Heart left ventricle (tissue), 16 donors: Measurements from ENCODE around the gene SORBS2. TPM values are rescaled to one million over a fixed set of nuclear protein-coding genes. Genes with fewer than 3 reads are reported as not detected.

Experiments used
- ATAC-seq, 4 donors: fragments of 200-7000 bp; cut with Tn5 transposase; one replicate each; pipeline ENCODE4 v1.9.1; 2020 to 2022; ENCODE audit warnings: moderate library complexity in 4 of 4, mild to moderate bottlenecking in 3 of 4, moderate number of reproducible peaks in 1 of 4
- DNase-seq, 5 donors: peaks; one replicate each; pipeline ENCODE4 v3.0.0-alpha.2; 2020
- H3K27ac ChIP-seq, 12 donors: fragments of 200-600 bp; sonication (generic) in 4 of 12; one replicate each; pipeline versions ENCODE4 v1.5.0 to v1.8.0; 2016 to 2022; ENCODE audit warnings: mild to moderate bottlenecking in 2 of 12
- H3K27me3 ChIP-seq, 9 donors: fragments of 200-600 bp; sonication (generic) in 2 of 9; one replicate each; pipeline versions ENCODE4 v1.5.1 to v1.8.0; 2016 to 2022; ENCODE audit warnings: mild to moderate bottlenecking in 3 of 9
- H3K36me3 ChIP-seq, 9 donors: fragments of 200-600 bp; sonication (generic) in 2 of 9; one replicate each; pipeline versions ENCODE4 v1.5.0 to v1.8.0; 2018 to 2022; ENCODE audit warnings: mild to moderate bottlenecking in 2 of 9
- H3K4me1 ChIP-seq, 12 donors: fragments of 200-600 bp; sonication (generic) in 4 of 12; one replicate each; pipeline versions ENCODE4 v1.5.0 to v1.8.0; 2016 to 2022; ENCODE audit warnings: mild to moderate bottlenecking in 3 of 12
- H3K4me3 ChIP-seq, 12 donors: fragments of 200-600 bp; sonication (generic) in 4 of 12; one replicate each; pipeline versions ENCODE4 v1.5.0 to v1.8.0; 2017 to 2022; ENCODE audit warnings: mild to moderate bottlenecking in 9 of 12, moderate library complexity in 4 of 12
- H3K9me3 ChIP-seq, 12 donors: fragments of 200-600 bp; sonication (generic) in 4 of 12; one replicate each; pipeline versions ENCODE4 v1.5.0 to v1.8.0; 2016 to 2022; ENCODE audit warnings: mild to moderate bottlenecking in 1 of 12
- CTCF ChIP-seq, 12 donors: fragments of 200-600 bp; sonication (generic) in 4 of 12; IDR thresholded peaks; one replicate each; pipeline versions ENCODE4 v1.5.0 to v1.8.0; 2018 to 2022; ENCODE audit warnings: antibody characterized with exemption in 12 of 12, mild to moderate bottlenecking in 5 of 12
- POLR2A ChIP-seq, 2 donors: fragments of 450-650 bp; IDR thresholded peaks; one replicate each; pipeline ENCODE4 v1.6.1; 2017; ENCODE audit warnings: antibody characterized with exemption in 2 of 2, mild to moderate bottlenecking in 2 of 2, moderate library complexity in 2 of 2
- WGBS, 4 donors: extraction: QIAGEN DNeasy Blood & Tissue Kit in 2 of 4; methylation state at CpG; one replicate each; pipeline versions ENCODE4 v1.1.5 to v1.1.7; 2013 to 2018; 5-methylcytosine and 5-hydroxymethylcytosine counted together
- intact Hi-C, 10 donors: fragments of 100-400 bp; cut with DNase I; formaldehyde crosslinking; loops; one replicate each; pipeline versions ENCODE4 v1.11.1 to v1.14.2; 2022
- polyA plus RNA-seq, 2 donors: library from polyadenylated mRNA; stranded (reverse); fragments of 200-250 nt; gene quantifications; one replicate each; pipeline ENCODE4 v1.2.3, GENCODE V29; 2013
- total RNA-seq, 9 donors: library from RNA; depleted of rRNA in 2 of 9; stranded (reverse); fragments of >200 nt in 2 of 9; fragmentation: NEBNext Ultra II Directional in 3 of 9; extraction: Animal tissue kit (Norgen Biotek cat#: 25700) in 3 of 9; gene quantifications; one replicate each; pipeline versions ENCODE4 v1.1.0 to v1.2.4, GENCODE V29; 2016 to 2023
- donor health status: ischemic (EF 13 %, LVEDD 7.1; RV severe dilation, severe dysfunction).
- donor health status: healthy with polysubstance abuse.
- donor health status: DM: no; HTN: yes; CAD: no.
- donor health status: DM: no; HTN: no; CAD: no.
- donor health status: ischemic (EF 25% LVEDD 6.9; RV normal size, moderate dysfunction).
- donor health status: ischemic (EF 25% LVEDD 5.7; RV mildly dilated, moderate dysfunction).
- donor health status: healthy.
- donor health status: DM: yes; HTN: yes; CAD: no.
- donor health status: ischemic (EF 35%, LVEDD 5.7; RV mildly dilated, moderate dysfunction).
- donor health status: nonischemic (EF 11% LVEDD 7.7; RV severe dilation, severe dysfunction).
- donor health status: DM: yes; HTN: yes; CAD: no.
- donor health status: PGD.
- donor health status: ischemic (EF 29% LVEDD 5.4; RV normal size, mild dysfunction).
- donor health status: nonischemic (EF 23%, LVEDD 6.1; RV moderate dilation, normal function).

Gene SORBS2
- total and polyA plus RNA-seq, 11 donors = 254 to 2,158 (median 1,369) TPM

GRCh38 chr4:185570727-185571126 lies 241.3 kb downstream of the SORBS2 start:
- WGBS, 4 donors = 91 to 97% (median 95%) methylated on average over 3 of the region's 3 CpGs
- Histone ChIP-seq H3K27ac (peak overlapping the region in 6 of 12 donors; percentile 84 to 98 (median 92)), H3K36me3 (no peaks in the 10 kb centered on the region), H3K27me3 (no peaks in the 10 kb centered on the region), H3K4me1 (peaks cover 3 to 58% (median 27%) of the 10 kb centered on the region in 12 donors), H3K4me3 (no peak overlapping the region), H3K9me3 (no peaks in the 10 kb centered on the region)
- intact Hi-C loops = no loop called here
- no peak for ATAC-seq
- DNase-seq = no peak
- no peak for TF ChIP-seq POLR2A (IDR thresholded peaks at IDR 0.05)
- no peak for TF ChIP-seq CTCF (IDR thresholded peaks at IDR 0.05)

- H3K4me1 ChIP-seq = peaks cover 3 to 55% (median 25%) of the 10 kb centered on the region in 12 donors
- intact Hi-C loops = loop anchor here in 7 of 10 donors (2.0 to 5.0 kb wide), 2 partner anchors 33 to 35 kb away; partner anchors contain the start of gene PDLIM3 (in 6 of the 7)
- ATAC-seq = peak; percentile 85 to 88 (median 87)
Observed at GRCh38 chr4:185567381-185568376, 244.3 kb downstream of the SORBS2 start.

GRCh38 chr4:185566972-185567371 lies 245.0 kb downstream of the SORBS2 start:
- WGBS, 4 donors = 6 to 36% (median 26%) methylated on average over 1 of the region's 1 CpG
- TF ChIP-seq POLR2A (IDR thresholded peaks at IDR 0.05) = no peak
- TF ChIP-seq CTCF (IDR thresholded peaks at IDR 0.05) = no peak
- Histone ChIP-seq H3K27me3 (no peaks in the 10 kb centered on the region), H3K27ac (peak overlapping the region; percentile 83 to 98 (median 90)), H3K4me1 (peaks cover 3 to 55% (median 25%) of the 10 kb centered on the region in 12 donors), H3K4me3 (peak overlapping the region in 2 of 12 donors; percentile 7 to 28), H3K9me3 (peaks cover 0 to 11% (median 0%) of the 10 kb centered on the region in 12 donors), H3K36me3 (no peaks in the 10 kb centered on the region)
- DNase-seq = peak in 4 of 5 donors; percentile 52 to 62 (median 59)
- ATAC-seq = peak; percentile 82 to 84 (median 82)
- intact Hi-C loops = loop anchor here in 7 of 10 donors (2.0 to 5.0 kb wide), 2 partner anchors 32 to 35 kb away; partner anchors contain the start of gene PDLIM3 (in 6 of the 7)

More at GRCh38 chr4:185567381-185568376, 244.3 kb downstream of the SORBS2 start:
- Histone ChIP-seq H3K36me3 (no peaks in the 10 kb centered on the region), H3K27ac (peak overlapping the region; percentile 83 to 98 (median 90)), H3K9me3 (peaks cover 0 to 11% (median 0%) of the 10 kb centered on the region in 12 donors), H3K4me3 (peak overlapping the region in 2 of 12 donors; percentile 7 to 28), H3K27me3 (no peaks in the 10 kb centered on the region)
- 31 to 37% (median 34%) methylated on average over 21 of the region's 21 CpGs for WGBS, 4 donors
- TF ChIP-seq POLR2A (IDR thresholded peaks at IDR 0.05) (no peak), CTCF (IDR thresholded peaks at IDR 0.05) (no peak)
- DNase-seq = peak; percentile 75 to 89 (median 83)

GRCh38 chr4:185566425-185566824 lies 245.6 kb downstream of the SORBS2 start:
- Histone ChIP-seq H3K27me3 (no peaks in the 10 kb centered on the region), H3K4me1 (peaks cover 3 to 55% (median 25%) of the 10 kb centered on the region in 12 donors), H3K4me3 (no peak overlapping the region), H3K27ac (peak overlapping the region; percentile 83 to 98 (median 90)), H3K9me3 (peaks cover 0 to 11% (median 0%) of the 10 kb centered on the region in 12 donors), H3K36me3 (no peaks in the 10 kb centered on the region)
- DNase-seq (peak in 4 of 5 donors; percentile 30 to 67 (median 48)), ATAC-seq (peak; percentile 11 to 48 (median 44))
- intact Hi-C loops = loop anchor here in 7 of 10 donors (2.0 to 5.0 kb wide), 2 partner anchors 32 to 34 kb away; partner anchors contain the start of gene PDLIM3 (in 6 of the 7)
- TF ChIP-seq POLR2A (IDR thresholded peaks at IDR 0.05) = no peak
- TF ChIP-seq CTCF (IDR thresholded peaks at IDR 0.05) = no peak
- 17 to 24% (median 21%) methylated on average over 8 of the region's 8 CpGs for WGBS, 4 donors
